BJ (cell line): ENCODE measurements around the gene MAP3K15. TPM values are rescaled to one million over a fixed set of nuclear protein-coding genes. Genes with fewer than 3 reads are reported as not detected.

Experiments
- CTCF ChIA-PET: fragments of 350-600 bp; formaldehyde crosslinking; extraction: SDS; loops from one replicate; lab custom pipeline; 2021; ENCODE audit warnings: antibody characterized with exemption, inconsistent platforms; lab: Yijun Ruan, JAX
- POLR2A ChIA-PET: fragments of 300-600 bp; sonication (Branson Sonifier 250); formaldehyde crosslinking; extraction: SDS; loops from one replicate; lab custom pipeline; 2021; ENCODE audit warnings: antibody characterized with exemption; lab: Charles Lee
- DNase-seq: peaks from one replicate; pipeline ENCODE4 v3.0.0-alpha.2; 2011; ENCODE audit warnings: low read depth
- H3K27me3 ChIP-seq: 2 replicates; pipeline ENCODE4 v1.6.0; 2011; ENCODE audit warnings: low read length; ENCODE audit not compliant: control insufficient read depth, insufficient read depth
- H3K36me3 ChIP-seq: 2 replicates; pipeline ENCODE4 v1.5.1; 2011; ENCODE audit warnings: low read length; ENCODE audit not compliant: control insufficient read depth, insufficient read depth
- H3K4me3 ChIP-seq: 2 replicates; pipeline ENCODE4 v1.5.1; 2011; ENCODE audit warnings: low read depth, mild to moderate bottlenecking, control low read depth, low read length
- CTCF ChIP-seq: IDR thresholded peaks from 2 replicates; pipeline ENCODE4 v1.5.1; 2011; ENCODE audit warnings: low read depth, mild to moderate bottlenecking, control low read depth, inconsistent platforms, low read length, moderate library complexity; ENCODE audit not compliant: insufficient read depth
- polyA plus RNA-seq: library from polyadenylated mRNA; depleted of rRNA; stranded (reverse); fragments of >200 nt; gene quantifications from 2 replicates; pipeline ENCODE4 v1.2.3, GENCODE V29; 2011

The MAP3K15 gene
- polyA plus RNA-seq, 1 experiment = 0.04 TPM

GRCh38 chrX:19377799-19378198, 137.5 kb downstream of the MAP3K15 start:
- TF ChIP-seq CTCF = no peak
- Histone ChIP-seq H3K36me3 (no peaks in the 10 kb centered on the region), H3K4me3 (no peak overlapping the region), H3K27me3 (no peaks in the 10 kb centered on the region; the same call in none of the 2 replicates)
- ChIA-PET CTCF (no interaction called here), POLR2A (no interaction called here)
- no peak for DNase-seq

GRCh38 chrX:19375546-19375945, 139.8 kb downstream of the MAP3K15 start:
- CTCF ChIA-PET = no interaction called here

GRCh38 chrX:19373351-19373891, 141.9 kb downstream of the MAP3K15 start:
- no peak for DNase-seq
- POLR2A ChIA-PET = no interaction called here
- TF ChIP-seq CTCF = no peak
- CTCF ChIA-PET = no interaction called here
- Histone ChIP-seq H3K27me3 (no peaks in the 10 kb centered on the region; the same call in 1 of the 2 replicates), H3K36me3 (no peaks in the 10 kb centered on the region), H3K4me3 (no peak overlapping the region)

More at GRCh38 chrX:19375546-19375945, 139.8 kb downstream of the MAP3K15 start:
- Histone ChIP-seq H3K27me3 (no peaks in the 10 kb centered on the region; the same call in 1 of the 2 replicates), H3K4me3 (no peak overlapping the region), H3K36me3 (no peaks in the 10 kb centered on the region)
- POLR2A ChIA-PET = no interaction called here
- DNase-seq = no peak
- TF ChIP-seq CTCF = no peak

- TF ChIP-seq CTCF = no peak
- Histone ChIP-seq H3K27me3 (no peaks in the 10 kb centered on the region; the same call in 1 of the 2 replicates), H3K4me3 (peak overlapping the region; percentile 37), H3K36me3 (no peaks in the 10 kb centered on the region)
- CTCF ChIA-PET = interaction anchor here (0.7 to 2.6 kb wide), 8 partner anchors 9 to 588 kb away, joined by 3 to 23 read pairs (median 4); no protein-coding TSS in a partner anchor
- POLR2A ChIA-PET = no interaction called here
- DNase-seq = no peak
These were observed 142.6 kb downstream of the MAP3K15 start for GRCh38 chrX:19372547-19373331.

- TF ChIP-seq CTCF = peak; percentile 75
- Histone ChIP-seq H3K4me3 (peak overlapping the region; percentile 37; the same call in 1 of the 2 replicates), H3K27me3 (no peaks in the 10 kb centered on the region; the same call in 1 of the 2 replicates), H3K36me3 (no peaks in the 10 kb centered on the region)
- CTCF ChIA-PET = interaction anchor here (0.6 to 2.6 kb wide), 9 partner anchors 9 to 789 kb away, joined by 3 to 23 read pairs (median 3); no protein-coding TSS in a partner anchor
- DNase-seq = peak; percentile 9
- POLR2A ChIA-PET = no interaction called here
These were observed 143.2 kb downstream of the MAP3K15 start for GRCh38 chrX:19372170-19372546.
